ENCODE results near the gene ZCCHC4.
"Not testable (repeated sequence)": the region's sequence is repeated elsewhere in the genome, so short reads cannot be mapped to it uniquely, and the experiment has no call there.

ZCCHC4 gene

DNA sequence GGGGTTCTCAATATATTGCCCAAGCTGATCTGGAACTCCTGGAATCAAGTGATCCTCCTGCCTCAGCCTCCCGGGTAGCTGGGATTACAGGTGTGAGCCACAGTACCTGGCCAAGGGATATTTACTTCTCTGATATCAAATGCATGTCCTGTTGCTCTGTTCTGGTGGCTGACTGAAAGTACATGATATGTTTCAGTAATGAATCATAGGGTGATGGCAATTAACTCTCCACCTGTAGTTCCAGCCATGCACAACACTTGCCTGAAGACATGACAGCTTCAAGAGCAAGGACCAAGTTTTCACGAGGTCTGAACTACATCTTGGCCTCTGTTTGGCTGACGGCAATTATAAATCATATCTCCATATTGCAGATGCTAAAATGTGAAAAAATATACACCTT is 9.1 kb downstream of the ZCCHC4 start:
- DNase-seq, result no peak

DNA sequence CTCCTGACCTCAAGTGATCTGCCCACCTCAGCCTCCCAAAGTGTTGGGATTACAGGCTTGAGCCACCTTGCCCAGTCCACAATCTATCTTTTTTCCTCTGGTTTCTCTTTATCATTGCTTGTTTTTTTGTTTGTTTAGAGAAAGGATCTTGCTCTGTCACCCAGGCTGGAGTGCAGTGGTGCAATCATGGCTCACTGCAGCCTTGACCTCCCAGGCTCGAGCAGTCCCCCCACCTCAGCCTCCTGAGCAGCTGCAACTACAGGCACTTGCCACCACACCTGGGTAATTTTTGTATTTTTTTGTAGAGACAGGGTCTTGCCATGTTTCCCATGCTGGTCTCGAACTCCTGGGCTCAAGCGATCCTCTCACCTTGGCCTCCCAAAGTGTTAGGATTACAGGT is 15.9 kb downstream of the ZCCHC4 start:
- DNase-seq, result not testable (repeated sequence)

DNA sequence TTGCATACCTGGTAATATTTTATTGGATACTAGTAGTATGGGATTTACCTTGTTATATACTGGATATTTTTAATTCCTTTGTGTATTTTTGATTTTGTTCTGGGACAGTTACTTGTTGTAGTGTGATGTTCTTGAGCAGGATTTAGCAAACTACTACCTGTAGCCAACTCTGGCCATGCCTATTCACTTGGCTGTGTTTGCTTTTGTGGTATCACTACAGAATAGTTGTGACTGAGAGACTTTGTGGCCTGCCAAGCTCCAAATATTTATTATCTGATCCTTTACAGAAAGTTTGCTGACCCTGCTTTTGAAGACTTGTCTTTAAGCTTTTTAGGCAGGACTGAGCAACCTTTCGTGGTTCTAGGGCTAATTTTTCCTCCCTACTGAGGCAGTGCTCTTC is 17.8 kb downstream of the ZCCHC4 start:
- DNase-seq, result no peak

DNA sequence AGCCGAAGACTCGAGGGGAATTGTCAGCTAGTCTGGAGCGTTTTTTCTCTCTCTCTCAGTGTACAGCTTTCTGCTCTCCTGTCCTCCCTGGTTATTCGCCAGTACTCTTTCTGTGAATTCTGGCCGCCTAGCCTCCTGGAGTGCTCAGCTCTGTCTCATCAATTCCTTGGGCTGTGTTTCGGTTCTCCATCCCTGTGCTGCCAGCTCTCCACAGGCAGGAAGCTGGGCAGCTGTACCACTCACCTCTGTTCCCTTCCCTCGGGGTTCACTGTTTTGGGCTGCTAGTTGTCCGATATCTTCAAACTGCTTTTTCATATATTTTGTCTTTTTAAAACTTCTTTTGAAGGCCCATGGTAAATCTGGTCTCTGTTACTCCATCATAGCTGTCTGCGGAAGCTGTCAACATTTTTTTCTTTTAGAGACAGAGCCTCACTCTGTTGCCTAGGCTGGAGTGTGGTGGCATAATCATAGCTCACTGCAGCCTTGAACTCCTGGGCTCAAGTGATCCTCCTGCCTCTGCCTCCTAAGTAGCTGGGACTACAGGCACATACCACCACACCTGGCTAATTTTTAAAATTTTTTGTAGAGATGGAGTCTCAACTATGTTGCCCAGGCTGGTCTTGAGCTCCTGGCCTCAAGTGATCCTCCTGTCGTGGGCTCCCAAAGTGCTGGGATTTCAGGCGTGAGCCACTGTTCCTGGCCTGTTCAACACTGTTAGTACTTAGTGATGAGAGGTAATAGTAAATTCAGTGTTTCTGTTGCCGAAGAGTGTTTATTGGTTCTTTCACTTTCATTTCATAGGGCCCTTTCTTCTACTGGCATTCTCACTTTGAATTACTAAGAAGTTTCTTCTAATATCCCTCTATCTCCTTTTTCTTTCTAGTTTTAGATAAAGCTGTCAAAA is 18.6 kb downstream of the ZCCHC4 start:
- DNase-seq, result no peak

DNA sequence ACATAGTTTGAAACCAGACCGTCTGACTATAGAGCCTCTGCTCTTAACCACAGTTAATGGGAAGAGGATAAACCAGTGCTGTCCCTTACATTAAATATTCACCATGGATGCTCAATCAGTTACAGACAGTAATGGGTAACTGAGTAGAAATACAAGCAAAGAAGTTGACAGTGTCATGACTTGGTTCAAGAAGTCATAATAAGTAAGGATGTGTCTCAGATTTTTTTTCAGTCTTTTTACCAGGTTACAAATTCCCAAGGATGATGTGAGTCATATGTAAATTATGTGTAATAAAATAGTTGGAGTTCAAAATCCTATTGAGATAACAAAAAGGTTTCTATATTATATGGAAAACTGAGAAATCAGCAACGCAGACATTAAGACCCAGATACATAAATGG is 31.1 kb downstream of the ZCCHC4 start:
- no peak for DNase-seq

DNA sequence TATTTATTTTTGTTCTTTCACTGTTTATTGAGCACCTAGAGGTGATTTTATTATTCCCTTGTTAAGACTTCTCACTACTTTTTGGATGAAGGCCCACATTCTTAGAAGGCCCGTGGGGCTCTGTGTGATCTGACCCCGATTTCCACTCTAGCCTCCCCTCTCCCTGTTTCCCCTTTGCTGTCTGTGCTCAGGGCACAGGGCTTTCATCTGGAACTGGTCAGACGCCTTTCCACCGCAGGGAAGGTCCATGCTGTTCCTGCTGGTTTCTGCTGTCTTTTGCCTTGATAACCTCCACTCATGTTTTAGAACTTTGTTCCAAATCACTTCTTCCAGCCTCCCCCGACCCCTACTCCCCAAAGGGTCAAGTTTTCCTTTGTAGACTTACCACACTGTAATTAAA is 33.2 kb downstream of the ZCCHC4 start:
- no peak for DNase-seq

DNA sequence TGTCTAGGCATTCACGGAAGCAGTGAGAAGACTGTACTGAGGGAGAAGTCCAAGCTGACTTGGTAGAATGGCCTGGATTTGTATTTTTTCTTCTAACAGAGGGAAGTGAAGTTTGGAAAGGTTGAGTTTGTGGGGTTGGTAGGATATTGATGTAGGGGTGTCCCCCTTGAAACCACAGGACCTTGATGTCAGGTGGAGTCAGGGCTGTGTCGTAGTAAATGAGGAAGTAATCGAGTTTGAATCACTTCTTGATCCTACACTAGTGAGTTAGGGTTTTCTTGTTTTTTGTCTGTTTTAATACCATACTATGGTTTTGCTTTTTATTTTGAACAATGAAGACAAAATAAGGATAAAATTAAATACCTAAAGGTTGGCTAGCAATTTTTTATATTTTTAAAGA is 34.3 kb downstream of the ZCCHC4 start:
- DNase-seq, result no peak

DNA sequence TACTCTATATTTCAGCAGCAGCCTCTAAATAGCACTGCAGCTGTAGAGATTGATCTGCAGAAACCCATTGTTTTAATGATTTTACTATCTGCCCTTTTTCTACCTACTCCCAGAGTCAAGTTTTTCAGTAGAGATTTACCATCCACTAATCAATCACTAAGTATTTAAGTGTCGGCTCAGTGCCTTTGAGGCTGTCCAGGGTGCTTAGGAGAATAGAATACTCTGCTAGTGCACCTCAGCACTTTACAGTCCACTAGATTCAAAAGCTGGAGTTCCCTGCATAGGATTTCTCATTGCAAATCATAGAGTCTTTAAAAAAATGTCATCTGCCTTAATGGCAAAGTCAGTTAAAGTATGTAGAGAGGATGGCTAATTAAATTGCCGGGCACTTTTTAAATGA is 34.9 kb downstream of the ZCCHC4 start:
- DNase-seq, result no peak

DNA sequence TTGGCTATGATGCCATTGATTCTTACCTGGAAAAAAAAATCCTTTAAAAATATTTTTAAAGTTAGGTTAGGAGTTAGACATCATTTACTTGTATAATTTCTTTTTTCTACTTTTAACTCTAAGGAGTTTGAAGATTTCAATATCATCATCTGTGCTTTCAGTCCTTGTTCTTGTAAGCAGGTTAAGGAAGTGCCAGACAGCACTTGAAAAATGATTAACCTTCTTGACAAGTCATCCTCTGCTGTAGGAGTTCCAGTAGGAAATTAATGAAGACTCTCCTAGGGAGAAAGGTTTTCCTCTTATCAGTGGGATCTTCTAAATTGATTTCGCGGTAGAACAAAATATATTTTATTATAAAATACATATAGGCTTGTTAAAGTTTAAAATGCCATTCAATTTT is 35.4 kb downstream of the ZCCHC4 start:
- no peak for DNase-seq

DNA sequence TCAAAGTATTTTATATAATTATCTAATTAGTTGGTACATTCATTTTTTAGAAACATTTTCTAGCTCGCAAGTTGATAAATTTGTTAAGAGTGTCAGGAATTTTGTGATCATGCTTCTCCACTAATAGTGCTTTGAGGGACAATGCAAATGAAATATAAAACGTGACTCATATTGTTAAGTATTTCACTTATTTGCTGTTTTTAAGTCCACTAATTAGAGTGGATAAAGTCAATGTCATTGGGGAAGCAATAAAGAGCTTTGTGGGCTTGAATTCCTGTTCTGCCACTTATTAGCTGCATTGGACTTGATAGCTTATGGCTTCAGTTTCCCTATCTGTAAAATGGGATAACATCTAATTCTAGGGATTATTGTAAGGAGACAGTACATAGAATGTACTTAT is 38.0 kb downstream of the ZCCHC4 start:
- no peak for DNase-seq

DNA sequence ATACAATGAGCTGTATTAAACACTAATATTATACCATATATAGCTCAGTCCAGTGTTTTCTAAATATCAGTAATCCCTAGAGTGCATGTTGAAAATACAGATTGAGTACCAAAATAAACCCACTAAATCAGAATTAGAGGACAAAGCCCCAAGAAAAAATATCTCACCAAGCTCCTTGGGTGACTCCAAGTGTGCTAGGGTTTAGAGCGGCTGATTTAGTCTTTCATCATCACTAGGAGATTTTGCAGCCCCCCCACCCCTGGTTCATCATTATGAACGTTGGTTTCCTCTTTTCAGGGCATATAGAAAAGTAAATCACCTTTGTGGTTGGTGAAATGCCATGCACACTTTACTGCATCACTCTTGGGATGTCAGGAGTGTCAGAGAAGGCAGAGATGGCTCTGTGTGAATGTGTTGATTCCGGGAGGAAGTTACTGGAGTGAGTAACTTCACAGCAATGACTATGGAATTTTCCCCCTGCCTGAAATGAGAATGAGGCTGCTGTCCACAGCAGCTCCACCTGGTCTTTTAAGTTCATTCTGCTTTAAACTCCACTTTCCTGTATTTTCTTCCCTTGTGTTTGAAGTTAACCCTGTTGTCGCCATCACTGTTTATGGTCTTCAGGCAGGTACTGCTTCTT is 39.3 kb downstream of the ZCCHC4 start:
- DNase-seq, result no peak

DNA sequence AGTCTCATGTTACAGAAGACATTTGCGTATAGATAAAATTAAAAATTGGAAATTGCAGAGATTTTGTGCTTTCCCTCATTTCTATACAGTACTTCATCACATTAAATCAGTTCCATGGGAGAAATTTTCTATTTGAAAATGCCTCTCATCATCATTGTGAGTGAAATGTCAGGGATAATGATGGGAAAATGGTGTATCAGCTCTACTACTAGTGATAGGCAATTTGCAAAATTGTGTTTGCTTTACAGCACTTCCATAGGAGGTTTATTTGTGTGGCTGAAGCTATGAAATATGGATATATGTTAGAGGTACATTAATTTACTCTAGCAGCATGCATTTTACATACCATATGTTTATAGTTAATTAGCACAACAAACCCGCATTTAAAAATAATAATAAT is 43.5 kb downstream of the ZCCHC4 start:
- no peak for DNase-seq

DNA sequence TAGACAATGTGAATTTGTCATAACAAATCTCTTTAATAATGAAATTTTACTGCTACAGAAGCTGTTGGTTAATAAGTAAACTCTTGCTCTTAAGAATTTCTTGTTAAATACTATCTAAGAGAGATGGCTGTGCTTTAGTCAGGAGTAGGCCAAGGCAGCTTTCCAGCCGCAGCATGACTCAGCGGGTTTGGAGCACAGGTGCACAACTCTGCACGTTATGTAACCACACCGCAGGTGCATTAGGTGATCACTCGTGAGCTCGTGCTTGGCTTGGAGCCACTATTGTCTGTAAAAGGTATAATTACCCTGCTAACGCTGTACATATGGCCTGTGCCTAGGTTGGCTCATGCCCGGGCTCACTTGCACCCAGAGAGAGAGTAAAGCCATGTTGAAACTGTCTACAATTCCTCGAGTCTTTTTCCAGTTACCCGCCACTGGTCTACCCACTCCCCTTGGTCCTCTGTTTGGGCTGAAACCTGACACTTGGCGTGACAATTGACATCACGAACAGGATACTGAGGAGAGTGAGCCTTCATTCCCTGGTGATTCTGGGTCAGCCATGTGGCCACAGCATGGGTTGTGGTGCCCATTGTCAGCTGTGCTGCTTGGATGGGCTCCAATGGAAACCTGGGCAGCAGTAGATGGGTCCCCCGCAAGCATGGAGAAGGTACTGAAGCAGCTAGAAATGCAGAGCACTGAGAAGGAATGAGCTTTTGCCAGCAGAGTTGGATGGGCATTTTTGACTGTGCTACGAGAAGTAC is 46.1 kb downstream of the ZCCHC4 start:
- DNase-seq, result no peak

DNA sequence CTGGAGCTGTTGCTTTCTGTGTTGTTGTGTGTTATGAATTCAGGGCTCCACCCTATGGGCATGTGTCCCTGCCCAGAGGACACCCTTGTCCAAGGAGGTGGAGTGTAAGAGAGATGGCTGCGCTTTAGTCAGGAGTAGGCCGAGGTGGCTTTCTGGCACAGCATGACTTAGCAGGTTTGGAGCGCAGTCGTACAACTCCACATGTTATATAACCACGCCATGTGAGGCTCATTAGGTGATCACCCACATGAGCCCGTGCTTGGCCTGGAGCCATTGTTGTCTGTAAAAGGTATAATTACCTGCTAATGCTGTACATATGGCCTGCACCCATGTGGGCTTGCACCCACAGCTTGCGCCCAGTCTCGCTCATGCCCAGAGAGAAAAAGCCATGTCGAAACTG is 48.7 kb downstream of the ZCCHC4 start:
- no peak for DNase-seq

DNA sequence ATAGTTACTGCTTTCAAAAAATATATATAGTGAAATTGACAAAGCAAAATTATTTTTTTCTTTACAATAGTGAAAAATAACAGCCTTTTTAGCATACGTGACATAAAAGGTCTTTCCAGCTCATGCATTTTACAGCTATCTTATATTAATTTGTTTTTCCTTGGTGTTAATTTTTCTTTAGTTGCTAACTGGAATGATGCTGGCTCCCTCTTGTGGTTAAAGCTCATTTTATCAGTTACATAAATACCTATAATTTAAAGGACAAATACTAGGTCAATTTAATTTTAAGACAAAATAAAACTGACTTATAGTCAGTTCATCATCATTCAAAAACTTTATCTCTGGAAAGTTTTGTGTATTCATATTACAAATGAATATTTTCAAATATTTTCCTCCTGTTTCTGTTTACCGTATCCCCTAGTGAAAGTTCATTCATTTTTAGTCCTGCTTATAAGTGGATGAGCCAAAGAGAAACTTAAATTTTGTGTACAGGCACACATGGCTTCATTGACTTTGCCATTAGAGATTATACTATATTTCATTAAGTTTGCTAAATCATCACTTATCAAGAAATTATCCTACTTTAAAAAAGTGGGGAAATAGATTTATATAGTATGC is 54.5 kb downstream of the ZCCHC4 start:
- peak; percentile 26 for DNase-seq

DNA sequence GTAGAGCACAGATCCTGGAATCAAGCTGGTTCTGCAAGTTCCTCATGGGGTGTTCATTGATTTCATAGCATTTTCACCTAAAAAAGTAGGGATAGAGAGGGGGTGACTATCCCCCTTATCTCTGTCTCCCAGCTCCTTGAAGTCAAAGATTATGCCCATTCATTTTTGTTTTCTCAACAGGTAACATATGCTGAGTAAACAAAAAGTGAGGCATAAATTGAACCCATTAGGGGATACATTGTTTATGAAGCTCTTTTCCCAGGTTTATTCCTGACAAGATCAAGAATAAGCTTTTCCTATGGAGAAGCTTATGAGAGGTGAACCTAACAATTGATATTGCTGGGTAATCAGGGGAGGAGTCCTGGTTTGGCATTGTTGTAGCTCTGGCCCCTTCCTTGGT is 55.3 kb downstream of the ZCCHC4 start:
- DNase-seq, result no peak

DNA sequence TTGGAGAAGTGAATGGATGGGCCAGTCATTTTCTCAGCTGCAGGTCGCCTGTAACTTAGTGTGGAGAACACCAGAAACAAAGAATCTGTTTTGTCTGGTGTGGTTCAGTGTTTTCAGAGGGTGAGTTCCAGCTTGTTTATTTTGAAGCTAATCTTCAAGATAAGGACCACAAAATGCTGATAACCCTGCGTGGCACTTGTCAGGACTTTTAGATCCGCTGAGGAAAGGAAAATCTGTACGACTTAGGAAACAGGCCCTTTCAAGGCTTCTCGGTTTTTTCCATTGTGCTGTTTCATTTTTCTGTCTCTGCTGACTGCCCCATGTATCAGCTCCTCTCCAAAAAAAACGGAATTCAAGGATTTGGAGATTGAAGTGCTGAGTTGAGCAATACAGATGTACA is 55.7 kb downstream of the ZCCHC4 start:
- no peak for DNase-seq

DNA sequence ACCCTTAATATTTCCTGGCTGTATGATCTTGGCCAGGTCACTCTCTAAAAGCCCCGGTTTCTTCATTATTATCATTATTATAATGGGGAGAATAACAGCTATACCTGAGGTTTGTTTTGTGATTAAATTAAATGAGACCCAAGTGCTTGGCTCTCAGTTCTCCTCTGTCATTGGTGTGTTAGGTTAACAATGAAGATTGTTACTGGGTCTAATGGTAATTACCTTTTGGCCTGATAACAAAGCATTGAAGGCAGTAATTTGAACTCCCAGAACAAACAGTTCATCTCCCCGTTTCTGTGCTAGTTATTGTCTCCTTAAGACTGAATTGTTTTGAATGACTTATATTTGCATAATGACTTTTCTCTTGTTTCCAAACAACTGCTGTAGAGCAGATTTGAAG is 57.7 kb downstream of the ZCCHC4 start:
- no peak for DNase-seq

DNA sequence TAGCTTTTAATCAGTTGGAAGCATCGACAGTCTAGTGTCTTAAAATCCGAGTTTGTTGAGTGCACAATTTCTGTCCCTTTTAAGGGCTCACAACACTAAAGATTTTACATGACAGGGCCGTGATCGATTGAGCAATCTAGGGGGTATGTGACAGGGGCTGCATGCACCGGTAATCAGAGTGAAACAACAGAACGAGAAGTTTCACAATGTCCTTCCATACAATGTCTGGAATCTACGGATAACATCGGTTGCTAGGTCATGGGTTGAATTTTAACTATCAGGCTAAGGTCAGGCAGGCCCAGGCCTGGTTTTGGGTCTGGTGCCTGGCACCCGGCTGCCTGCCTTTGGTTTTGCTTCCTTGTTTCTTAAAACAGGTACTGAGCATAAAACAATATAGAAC is 60.0 kb downstream of the ZCCHC4 start:
- DNase-seq, result not testable (repeated sequence)

DNA sequence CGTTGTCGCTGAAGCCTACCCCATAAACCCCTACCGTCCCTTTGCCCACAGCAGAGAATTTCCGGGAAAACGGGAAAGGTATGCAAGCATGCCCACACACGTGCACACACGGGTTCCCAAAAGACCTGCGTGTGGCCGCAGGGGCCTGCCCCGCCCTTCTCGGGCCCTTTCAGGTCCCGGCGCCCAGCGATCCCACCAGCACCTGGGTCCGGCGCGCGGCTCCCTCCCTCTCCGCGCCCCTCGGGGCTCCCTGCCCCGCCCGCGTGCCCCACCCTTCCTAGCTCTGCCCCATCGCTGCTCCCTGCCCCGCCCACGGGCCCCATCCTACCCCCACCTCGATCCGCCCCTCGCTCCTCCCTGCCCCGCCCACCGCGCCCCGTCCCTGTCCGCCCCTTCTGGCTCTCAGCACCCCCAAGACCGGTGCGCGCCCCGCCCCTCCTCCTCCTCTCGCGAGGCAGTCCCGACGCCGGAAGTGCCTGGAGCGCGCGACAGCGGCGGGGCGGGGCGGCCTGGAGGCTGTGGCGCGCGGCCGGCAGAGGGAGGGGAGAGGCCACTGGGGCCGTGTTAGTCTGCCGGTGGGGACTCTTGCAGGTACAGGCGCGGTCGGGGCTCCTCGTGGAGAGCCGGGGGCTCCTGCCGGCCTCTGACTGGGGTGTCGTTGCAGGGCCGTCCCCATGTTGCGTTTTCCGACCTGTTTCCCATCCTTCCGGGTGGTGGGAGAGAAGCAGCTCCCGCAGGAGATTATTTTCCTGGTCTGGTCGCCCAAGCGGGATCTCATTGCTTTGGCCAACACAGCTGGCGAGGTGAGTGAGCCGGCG is 64.4 kb downstream of the ZCCHC4 start, which contains the start of gene ANAPC4:
ANAPC4 (plus strand) TSS at position 510 of the 818 bp plus-strand sequence; CDS start at position 675, 165 bp downstream.
- peak; percentile 89 for DNase-seq

DNA sequence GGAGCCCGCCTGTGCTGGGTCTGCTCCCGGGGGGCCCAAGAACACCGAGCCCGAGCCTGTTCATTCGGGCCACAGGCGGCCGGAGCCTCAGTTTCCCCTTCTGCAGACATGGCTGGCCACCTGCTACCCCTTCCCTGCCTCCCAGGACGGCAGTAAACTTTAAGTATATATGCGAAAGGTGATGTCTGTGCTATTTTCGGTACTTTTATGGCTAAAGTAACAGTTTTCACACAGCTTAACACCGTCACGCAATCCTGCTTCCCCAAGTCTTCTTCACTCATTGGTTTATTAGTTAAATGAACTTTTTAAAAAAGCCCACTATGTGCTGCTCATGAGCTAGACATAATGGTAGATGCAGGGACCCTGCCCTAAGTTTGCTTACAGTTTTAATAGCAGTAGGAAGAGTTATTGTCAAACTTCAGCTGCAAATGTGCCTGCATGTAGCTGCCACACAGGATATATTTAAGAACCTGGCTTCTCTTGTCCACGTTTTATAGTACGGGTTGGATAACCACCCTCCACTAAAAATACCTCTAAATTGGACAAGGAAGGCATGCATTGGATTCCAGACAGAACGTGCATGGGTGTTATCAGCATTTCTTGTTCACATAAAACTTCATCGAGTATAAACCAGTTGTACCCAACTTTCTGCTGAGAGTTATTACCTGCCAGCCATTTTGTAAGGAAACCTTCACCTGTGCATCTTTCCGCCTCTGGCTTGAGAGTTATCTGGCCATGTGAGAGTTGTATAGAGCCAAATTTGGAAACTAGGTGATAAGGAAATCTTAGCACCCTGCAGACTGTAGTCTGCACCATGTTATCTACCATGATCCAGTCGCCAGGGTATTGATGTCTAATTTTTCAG is 65.2 kb downstream of the ZCCHC4 start:
- DNase-seq, result no peak

DNA sequence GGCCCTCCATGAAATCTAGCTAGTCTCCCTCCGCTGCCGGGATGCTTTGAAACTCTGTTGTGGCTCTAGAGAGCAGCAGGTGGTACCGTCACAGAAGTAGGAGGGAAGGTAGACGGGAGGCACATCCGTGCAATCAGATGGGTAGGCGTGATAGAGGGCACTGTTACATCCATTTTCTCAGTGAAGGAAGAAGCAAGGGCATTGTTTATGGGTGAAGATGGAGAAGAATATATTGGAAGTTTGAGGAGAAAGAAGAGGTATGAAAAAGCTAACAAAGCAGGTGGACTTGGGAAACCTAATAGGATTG is 65.8 kb downstream of the ZCCHC4 start:
- no peak for DNase-seq

Data from NCI-H1092 treated with DMSO at 0.1 percent for 48 hours (cell line).